SK-N-SH treated with all-trans-retinoic acid at 6 μM for 48 hours (cell line): ENCODE measurements around the gene CTNND2.

Experiments used
- BACH2 ChIP-seq: fragments of 250-450 bp; sonication (Bioruptor Pico); IDR thresholded peaks from 2 replicates; pipeline ENCODE4 v1.9.0; 2021; ENCODE audit warnings: mild to moderate bottlenecking, borderline replicate concordance
- ESRRG ChIP-seq: fragments of 250-450 bp; sonication (Bioruptor Pico); IDR thresholded peaks from 2 replicates; pipeline ENCODE4 v1.6.1; 2021; ENCODE audit warnings: mild to moderate bottlenecking
- GLIS3 ChIP-seq: fragments of 250-450 bp; sonication (Bioruptor Pico); IDR thresholded peaks from 2 replicates; pipeline ENCODE4 v1.5.0; 2020; ENCODE audit warnings: mild to moderate bottlenecking, moderate library complexity
- ISL1 ChIP-seq: fragments of 250-450 bp; sonication (Bioruptor Pico); IDR thresholded peaks from 2 replicates; pipeline ENCODE4 v2.1.2; 2022; ENCODE audit warnings: mild to moderate bottlenecking, moderate library complexity
- PPARA ChIP-seq: fragments of 250-450 bp; sonication (Bioruptor Pico); IDR thresholded peaks from 2 replicates; pipeline ENCODE4 v1.5.0; 2020; ENCODE audit warnings: mild to moderate bottlenecking, borderline replicate concordance
- RARB ChIP-seq: fragments of 250-450 bp; sonication (Bioruptor Pico); IDR thresholded peaks from 2 replicates; pipeline ENCODE4 v1.8.0; 2021; ENCODE audit warnings: mild to moderate bottlenecking, moderate library complexity
- ZFP3 ChIP-seq: fragments of 250-450 bp; sonication (Bioruptor Pico); IDR thresholded peaks from 2 replicates; pipeline ENCODE4 v1.5.0; 2020; ENCODE audit warnings: mild to moderate bottlenecking, moderate library complexity
- ZFP30 ChIP-seq: fragments of 450-650 bp; formaldehyde crosslinking; IDR thresholded peaks from 2 replicates; pipeline ENCODE4 v1.5.0; 2022; ENCODE audit warnings: mild to moderate bottlenecking, moderate library complexity
- TF ChIP-seq, protein P1 (sequence below): fragments of 250-450 bp; sonication (Bioruptor Pico); IDR thresholded peaks from 2 replicates; pipeline ENCODE4 v1.8.0; 2020; ENCODE audit warnings: mild to moderate bottlenecking, moderate library complexity, borderline replicate concordance
- TF ChIP-seq, protein P2 (sequence below): fragments of 250-450 bp; sonication (Bioruptor Pico); IDR thresholded peaks from 2 replicates; pipeline ENCODE4 v1.5.1; 2021; ENCODE audit warnings: mild to moderate bottlenecking, moderate library complexity
- TF ChIP-seq, protein P3 (sequence below): fragments of 250-450 bp; sonication (Bioruptor Pico); IDR thresholded peaks from 2 replicates; pipeline ENCODE4 v1.5.1; 2020; ENCODE audit warnings: low read depth, mild to moderate bottlenecking, moderate library complexity

DNA sequence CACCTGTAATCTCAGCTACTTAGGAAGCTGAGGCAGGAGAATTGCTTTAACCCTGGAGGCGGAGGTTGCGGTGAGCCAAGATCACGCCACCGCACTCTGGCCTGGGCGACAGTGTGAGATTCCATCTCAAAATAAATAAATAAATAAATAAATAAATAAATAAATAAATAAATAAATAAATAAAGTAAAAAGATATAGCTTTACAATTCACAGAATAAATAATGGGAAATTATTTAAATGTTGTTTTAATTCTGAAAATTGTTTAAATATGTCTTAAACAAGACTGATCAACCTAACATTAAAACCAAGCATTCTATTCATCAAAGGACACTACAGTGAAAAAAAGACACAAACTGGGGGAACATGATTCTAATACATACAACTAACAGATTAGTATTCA is 357.1 kb downstream of the CTNND2 start:
- TF ChIP-seq RARB (no peak), PPARA (no peak), ZFP3 (CRISPR knock-in tag) (no peak), ISL1 (CRISPR knock-in tag) (no peak), ESRRG (CRISPR knock-in tag) (no peak), BACH2 (CRISPR knock-in tag) (no peak), GLIS3 (CRISPR knock-in tag) (no peak), ZFP30 (CRISPR knock-in tag) (no peak)
- TF ChIP-seq, protein P1, sequence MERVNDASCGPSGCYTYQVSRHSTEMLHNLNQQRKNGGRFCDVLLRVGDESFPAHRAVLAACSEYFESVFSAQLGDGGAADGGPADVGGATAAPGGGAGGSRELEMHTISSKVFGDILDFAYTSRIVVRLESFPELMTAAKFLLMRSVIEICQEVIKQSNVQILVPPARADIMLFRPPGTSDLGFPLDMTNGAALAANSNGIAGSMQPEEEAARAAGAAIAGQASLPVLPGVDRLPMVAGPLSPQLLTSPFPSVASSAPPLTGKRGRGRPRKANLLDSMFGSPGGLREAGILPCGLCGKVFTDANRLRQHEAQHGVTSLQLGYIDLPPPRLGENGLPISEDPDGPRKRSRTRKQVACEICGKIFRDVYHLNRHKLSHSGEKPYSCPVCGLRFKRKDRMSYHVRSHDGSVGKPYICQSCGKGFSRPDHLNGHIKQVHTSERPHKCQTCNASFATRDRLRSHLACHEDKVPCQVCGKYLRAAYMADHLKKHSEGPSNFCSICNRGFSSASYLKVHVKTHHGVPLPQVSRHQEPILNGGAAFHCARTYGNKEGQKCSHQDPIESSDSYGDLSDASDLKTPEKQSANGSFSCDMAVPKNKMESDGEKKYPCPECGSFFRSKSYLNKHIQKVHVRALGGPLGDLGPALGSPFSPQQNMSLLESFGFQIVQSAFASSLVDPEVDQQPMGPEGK (CRISPR knock-in tag), result no peak
- TF ChIP-seq, protein P2, sequence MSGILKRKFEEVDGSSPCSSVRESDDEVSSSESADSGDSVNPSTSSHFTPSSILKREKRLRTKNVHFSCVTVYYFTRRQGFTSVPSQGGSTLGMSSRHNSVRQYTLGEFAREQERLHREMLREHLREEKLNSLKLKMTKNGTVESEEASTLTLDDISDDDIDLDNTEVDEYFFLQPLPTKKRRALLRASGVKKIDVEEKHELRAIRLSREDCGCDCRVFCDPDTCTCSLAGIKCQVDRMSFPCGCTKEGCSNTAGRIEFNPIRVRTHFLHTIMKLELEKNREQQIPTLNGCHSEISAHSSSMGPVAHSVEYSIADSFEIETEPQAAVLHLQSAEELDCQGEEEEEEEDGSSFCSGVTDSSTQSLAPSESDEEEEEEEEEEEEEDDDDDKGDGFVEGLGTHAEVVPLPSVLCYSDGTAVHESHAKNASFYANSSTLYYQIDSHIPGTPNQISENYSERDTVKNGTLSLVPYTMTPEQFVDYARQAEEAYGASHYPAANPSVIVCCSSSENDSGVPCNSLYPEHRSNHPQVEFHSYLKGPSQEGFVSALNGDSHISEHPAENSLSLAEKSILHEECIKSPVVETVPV, result no peak
- TF ChIP-seq, protein P3, sequence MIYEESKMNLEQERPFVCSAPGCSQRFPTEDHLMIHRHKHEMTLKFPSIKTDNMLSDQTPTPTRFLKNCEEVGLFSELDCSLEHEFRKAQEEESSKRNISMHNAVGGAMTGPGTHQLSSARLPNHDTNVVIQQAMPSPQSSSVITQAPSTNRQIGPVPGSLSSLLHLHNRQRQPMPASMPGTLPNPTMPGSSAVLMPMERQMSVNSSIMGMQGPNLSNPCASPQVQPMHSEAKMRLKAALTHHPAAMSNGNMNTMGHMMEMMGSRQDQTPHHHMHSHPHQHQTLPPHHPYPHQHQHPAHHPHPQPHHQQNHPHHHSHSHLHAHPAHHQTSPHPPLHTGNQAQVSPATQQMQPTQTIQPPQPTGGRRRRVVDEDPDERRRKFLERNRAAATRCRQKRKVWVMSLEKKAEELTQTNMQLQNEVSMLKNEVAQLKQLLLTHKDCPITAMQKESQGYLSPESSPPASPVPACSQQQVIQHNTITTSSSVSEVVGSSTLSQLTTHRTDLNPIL, result no peak
